ENCODE results near the gene SLC22A2. TPM values are rescaled to one million over a fixed set of nuclear protein-coding genes. Genes with fewer than 3 reads are reported as not detected.

The SLC22A2 gene
- total and polyA plus RNA-seq, 10 of the 15 experiments (the other 5 are each of a cell fraction or from before 2014, with no cell fraction given): 0.12 TPM; not detected in 9

DNA sequence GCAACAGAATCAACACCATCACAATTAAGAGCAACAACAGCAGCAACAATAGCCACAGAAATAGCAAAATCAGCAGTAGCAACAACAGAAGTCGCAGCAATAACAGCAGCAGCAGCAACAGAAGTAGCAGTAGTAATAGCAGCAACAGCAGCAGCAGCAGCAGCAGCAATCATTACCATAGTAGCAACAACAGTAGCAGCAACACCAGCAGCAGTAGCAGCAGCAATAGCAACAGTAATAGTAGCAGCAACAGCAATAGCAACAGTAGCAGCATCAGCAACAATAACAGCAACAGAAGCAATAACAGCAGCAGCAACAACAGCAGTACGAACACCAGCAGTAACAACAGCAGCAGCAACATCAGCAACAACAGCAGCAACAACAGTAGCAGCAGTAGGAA is 39.8 kb downstream of the SLC22A2 start:
- POLR2A ChIA-PET: no interaction called here
- TF ChIP-seq, protein P1, sequence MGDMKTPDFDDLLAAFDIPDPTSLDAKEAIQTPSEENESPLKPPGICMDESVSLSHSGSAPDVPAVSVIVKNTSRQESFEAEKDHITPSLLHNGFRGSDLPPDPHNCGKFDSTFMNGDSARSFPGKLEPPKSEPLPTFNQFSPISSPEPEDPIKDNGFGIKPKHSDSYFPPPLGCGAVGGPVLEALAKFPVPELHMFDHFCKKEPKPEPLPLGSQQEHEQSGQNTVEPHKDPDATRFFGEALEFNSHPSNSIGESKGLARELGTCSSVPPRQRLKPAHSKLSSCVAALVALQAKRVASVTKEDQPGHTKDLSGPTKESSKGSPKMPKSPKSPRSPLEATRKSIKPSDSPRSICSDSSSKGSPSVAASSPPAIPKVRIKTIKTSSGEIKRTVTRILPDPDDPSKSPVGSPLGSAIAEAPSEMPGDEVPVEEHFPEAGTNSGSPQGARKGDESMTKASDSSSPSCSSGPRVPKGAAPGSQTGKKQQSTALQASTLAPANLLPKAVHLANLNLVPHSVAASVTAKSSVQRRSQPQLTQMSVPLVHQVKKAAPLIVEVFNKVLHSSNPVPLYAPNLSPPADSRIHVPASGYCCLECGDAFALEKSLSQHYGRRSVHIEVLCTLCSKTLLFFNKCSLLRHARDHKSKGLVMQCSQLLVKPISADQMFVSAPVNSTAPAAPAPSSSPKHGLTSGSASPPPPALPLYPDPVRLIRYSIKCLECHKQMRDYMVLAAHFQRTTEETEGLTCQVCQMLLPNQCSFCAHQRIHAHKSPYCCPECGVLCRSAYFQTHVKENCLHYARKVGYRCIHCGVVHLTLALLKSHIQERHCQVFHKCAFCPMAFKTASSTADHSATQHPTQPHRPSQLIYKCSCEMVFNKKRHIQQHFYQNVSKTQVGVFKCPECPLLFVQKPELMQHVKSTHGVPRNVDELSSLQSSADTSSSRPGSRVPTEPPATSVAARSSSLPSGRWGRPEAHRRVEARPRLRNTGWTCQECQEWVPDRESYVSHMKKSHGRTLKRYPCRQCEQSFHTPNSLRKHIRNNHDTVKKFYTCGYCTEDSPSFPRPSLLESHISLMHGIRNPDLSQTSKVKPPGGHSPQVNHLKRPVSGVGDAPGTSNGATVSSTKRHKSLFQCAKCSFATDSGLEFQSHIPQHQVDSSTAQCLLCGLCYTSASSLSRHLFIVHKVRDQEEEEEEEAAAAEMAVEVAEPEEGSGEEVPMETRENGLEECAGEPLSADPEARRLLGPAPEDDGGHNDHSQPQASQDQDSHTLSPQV (IDR thresholded peaks at IDR 0.05): no peak
- H3K27ac ChIP-seq (ENCODE audit: control insufficient read depth, insufficient read depth): no peak overlapping the region
- peaks cover 0 to 2% of the 10 kb centered on the region in 2 experiments; a peak in 1 of 4 replicates for H3K27me3 ChIP-seq (replicated peaks in 1 of 2; ENCODE audit: control insufficient read depth in 2 of 2, insufficient read depth in 2 of 2, low read length in 1 of 2)
- H3K9me3 ChIP-seq (replicated peaks; ENCODE audit: control insufficient read depth, insufficient read depth, low read length): no peaks in the 10 kb centered on the region; the same call in 2 of the 3 replicates
- in situ Hi-C loops (cut with MboI): no loop called here
- no peaks in the 10 kb centered on the region for H3K36me3 ChIP-seq (ENCODE audit: control insufficient read depth in 2 of 2, insufficient read depth in 2 of 2, low read length in 1 of 2)
- BruUV-seq (replicated peaks): no TSS peak
- H3K4me2 ChIP-seq (ENCODE audit: control insufficient read depth, insufficient read depth): no peak overlapping the region
- ATAC-seq: no peak
- SMC1A ChIA-PET (ENCODE audit: uncharacterized antibody, unreplicated experiment): no interaction called here
- no peak for DNase-seq (ENCODE audit: low read depth, low spot score)
- 10% methylated on average over 2 of the region's 2 CpGs for WGBS (ENCODE audit: insufficient coverage, insufficient replicate concordance, low lambda C conversion rate, missing lambda C conversion rate)
- no peak overlapping the region for H2AFZ ChIP-seq (ENCODE audit: control insufficient read depth, low read depth, low read length)
- no peaks in the 10 kb centered on the region for H4K20me1 ChIP-seq (ENCODE audit: control insufficient read depth, insufficient read depth)
- no peak for FAIRE-seq
- no peaks in the 10 kb centered on the region for H3K79me2 ChIP-seq (ENCODE audit: control insufficient read depth, insufficient read depth, low read length)
- no peak overlapping the region for H3K9ac ChIP-seq (ENCODE audit: control insufficient read depth, insufficient read depth, low read length)
- no peak overlapping the region for H3K4me3 ChIP-seq
- intact Hi-C loops (cut with micrococcal nuclease; ENCODE audit: unreplicated experiment): no loop called here
- RAD21 ChIA-PET (ENCODE audit: unreplicated experiment): no interaction called here
- H3K4me1 ChIP-seq (ENCODE audit: control insufficient read depth, insufficient read depth, low read length): no peaks in the 10 kb centered on the region
- CTCF ChIA-PET: no interaction called here

DNA sequence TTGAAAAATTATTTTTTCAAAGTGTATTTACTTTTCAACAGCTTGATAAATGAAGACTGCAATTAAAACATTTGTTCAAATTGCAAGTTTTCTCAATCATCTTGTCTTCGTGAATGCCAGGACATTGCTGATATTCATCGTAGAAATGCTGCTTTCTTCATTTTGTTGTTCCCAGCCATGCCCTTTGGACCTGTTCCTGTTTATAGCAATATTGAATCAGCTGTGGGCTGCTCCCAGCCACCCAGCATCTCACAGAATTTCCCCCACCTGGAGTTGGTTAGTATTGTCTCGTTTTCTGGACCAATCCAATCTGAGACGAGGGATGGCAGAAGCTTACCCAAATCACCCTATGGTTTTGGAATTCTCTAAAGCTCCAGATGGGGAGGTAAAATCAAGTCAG is 40.8 kb downstream of the SLC22A2 start:
- no peak for DNase-seq (ENCODE audit: low read depth, low spot score)
- POLR2A ChIA-PET: no interaction called here
- no TSS peak for BruUV-seq (replicated peaks)
- TF ChIP-seq POLR2A (IDR thresholded peaks at IDR 0.05; ENCODE audit: low read depth, low read length) (no peak), FOXK2 (IDR thresholded peaks at IDR 0.05) (no peak), IRF4 (IDR thresholded peaks at IDR 0.05; ENCODE audit: low read depth, low read length) (no peak), PAX5 (IDR thresholded peaks at IDR 0.05; ENCODE audit: borderline replicate concordance, low read depth, low read length) (no peak), ZBTB4 (CRISPR knock-in tag; IDR thresholded peaks at IDR 0.05) (no peak), MYB (IDR thresholded peaks at IDR 0.05; ENCODE audit: borderline replicate concordance, low read depth, low read length) (no peak)
- TF ChIP-seq, protein P2, sequence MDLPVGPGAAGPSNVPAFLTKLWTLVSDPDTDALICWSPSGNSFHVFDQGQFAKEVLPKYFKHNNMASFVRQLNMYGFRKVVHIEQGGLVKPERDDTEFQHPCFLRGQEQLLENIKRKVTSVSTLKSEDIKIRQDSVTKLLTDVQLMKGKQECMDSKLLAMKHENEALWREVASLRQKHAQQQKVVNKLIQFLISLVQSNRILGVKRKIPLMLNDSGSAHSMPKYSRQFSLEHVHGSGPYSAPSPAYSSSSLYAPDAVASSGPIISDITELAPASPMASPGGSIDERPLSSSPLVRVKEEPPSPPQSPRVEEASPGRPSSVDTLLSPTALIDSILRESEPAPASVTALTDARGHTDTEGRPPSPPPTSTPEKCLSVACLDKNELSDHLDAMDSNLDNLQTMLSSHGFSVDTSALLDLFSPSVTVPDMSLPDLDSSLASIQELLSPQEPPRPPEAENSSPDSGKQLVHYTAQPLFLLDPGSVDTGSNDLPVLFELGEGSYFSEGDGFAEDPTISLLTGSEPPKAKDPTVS (IDR thresholded peaks at IDR 0.05; ENCODE audit: low read depth, low read length): no peak

More for the DNA sequence above, 40.8 kb downstream of the SLC22A2 start:
- H3K27ac ChIP-seq (ENCODE audit: control insufficient read depth, insufficient read depth): no peak overlapping the region
- ChIA-PET RAD21 (ENCODE audit: unreplicated experiment) (no interaction called here), CTCF (no interaction called here), SMC1A (ENCODE audit: uncharacterized antibody, unreplicated experiment) (no interaction called here)
- no peaks in the 10 kb centered on the region for H4K20me1 ChIP-seq (ENCODE audit: control insufficient read depth, insufficient read depth)
- intact Hi-C loops (cut with micrococcal nuclease; ENCODE audit: unreplicated experiment) (no loop called here), in situ Hi-C loops (cut with MboI) (no loop called here)
- H3K4me1 ChIP-seq (ENCODE audit: control insufficient read depth, insufficient read depth, low read length): no peaks in the 10 kb centered on the region
- peaks cover 0 to 2% of the 10 kb centered on the region in 2 experiments; a peak in 1 of 4 replicates for H3K27me3 ChIP-seq (replicated peaks in 1 of 2; ENCODE audit: control insufficient read depth in 2 of 2, insufficient read depth in 2 of 2, low read length in 1 of 2)
- H3K4me3 ChIP-seq: no peak overlapping the region
- H3K9me3 ChIP-seq (replicated peaks; ENCODE audit: control insufficient read depth, insufficient read depth, low read length): no peaks in the 10 kb centered on the region; the same call in 2 of the 3 replicates
- H2AFZ ChIP-seq (ENCODE audit: control insufficient read depth, low read depth, low read length): no peak overlapping the region
- FAIRE-seq (no peak), ATAC-seq (no peak)
- WGBS (ENCODE audit: insufficient coverage, insufficient replicate concordance, low lambda C conversion rate, missing lambda C conversion rate): 30% methylated on average over 4 of the region's 4 CpGs
- no peaks in the 10 kb centered on the region for H3K79me2 ChIP-seq (ENCODE audit: control insufficient read depth, insufficient read depth, low read length)
- no peak overlapping the region for H3K4me2 ChIP-seq (ENCODE audit: control insufficient read depth, insufficient read depth)
- no peak overlapping the region for H3K9ac ChIP-seq (ENCODE audit: control insufficient read depth, insufficient read depth, low read length)
- H3K36me3 ChIP-seq (ENCODE audit: control insufficient read depth in 2 of 2, insufficient read depth in 2 of 2, low read length in 1 of 2): no peaks in the 10 kb centered on the region

Measured in GM12878 (cell line).